Nephron (organoid): ENCODE results near the gene ZFYVE28.

Experiments
- H3K27ac Mint-ChIP-seq, 3 experiments: 2 replicates each; pipeline ENCODE4 v1.8.0; 2020; ENCODE audit warnings: mixed read lengths in 3 of 3, mild to moderate bottlenecking in 2 of 3, moderate library complexity in 1 of 3
- H3K27me3 Mint-ChIP-seq: 2 replicates; pipeline ENCODE4 v1.8.0; 2021; ENCODE audit warnings: low read depth, mild to moderate bottlenecking, moderate library complexity, mixed read lengths
- H3K36me3 Mint-ChIP-seq: 2 replicates; pipeline ENCODE4 v1.8.0; 2020; ENCODE audit warnings: low read depth, mixed read lengths
- H3K4me1 Mint-ChIP-seq: 2 replicates; pipeline ENCODE4 v1.8.0; 2020; ENCODE audit warnings: mixed read lengths
- H3K4me3 Mint-ChIP-seq, 3 experiments: 2 replicates each; pipeline ENCODE4 v1.8.0; 2020; ENCODE audit warnings: mild to moderate bottlenecking in 3 of 3, mixed read lengths in 3 of 3, moderate library complexity in 2 of 3
- H3K9me3 Mint-ChIP-seq: 2 replicates; pipeline ENCODE4 v1.8.0; 2020; ENCODE audit warnings: mixed read lengths
- CTCF ChIP-seq, 3 experiments: fragments of 200-600 bp; sonication (generic); IDR thresholded peaks; one replicate each; pipeline ENCODE4 v1.5.0; 2021; ENCODE audit warnings: antibody characterized with exemption in 3 of 3; ENCODE audit not compliant: unreplicated experiment in 3 of 3

ZFYVE28 gene

GRCh38 chr4:2352171-2352570, 66.3 kb downstream of the ZFYVE28 start:
- Mint-ChIP-seq H3K9me3 (peaks cover 2% of the 10 kb centered on the region), H3K27me3 (peaks cover 7% of the 10 kb centered on the region), H3K4me3 (no peak overlapping the region), H3K4me1 (peaks cover 5% of the 10 kb centered on the region), H3K27ac (no peak overlapping the region), H3K36me3 (no peaks in the 10 kb centered on the region)
- TF ChIP-seq CTCF (IDR thresholded peaks at IDR 0.05; ENCODE audit: unreplicated experiment in 3 of 3), result no peak

DNA sequence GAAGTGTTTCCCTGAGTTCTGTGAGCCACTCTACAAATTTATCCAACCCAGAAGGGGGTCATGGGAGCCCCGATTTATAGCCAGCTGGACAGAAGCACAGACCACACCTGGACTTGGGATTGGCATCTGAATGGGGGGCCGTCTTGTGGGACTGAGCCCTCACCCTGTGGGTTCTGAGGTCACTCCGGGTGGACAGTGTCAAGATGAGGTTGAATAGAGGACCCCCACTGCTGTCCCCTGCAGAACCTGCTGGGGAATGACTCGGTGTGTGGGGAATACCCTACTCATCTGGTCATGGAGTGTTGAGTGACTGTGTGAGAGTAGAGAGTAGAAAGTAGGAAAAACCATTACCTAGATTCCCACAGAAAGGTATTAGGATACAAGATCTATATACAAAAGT, 67.5 kb downstream of the ZFYVE28 start:
- Mint-ChIP-seq H3K4me1 (peaks cover 5% of the 10 kb centered on the region), H3K36me3 (no peaks in the 10 kb centered on the region), H3K4me3 (no peak overlapping the region), H3K9me3 (peaks cover 5% of the 10 kb centered on the region), H3K27me3 (peaks cover 4% of the 10 kb centered on the region), H3K27ac (no peak overlapping the region)
- TF ChIP-seq CTCF (IDR thresholded peaks at IDR 0.05; ENCODE audit: unreplicated experiment in 3 of 3), result no peak

DNA sequence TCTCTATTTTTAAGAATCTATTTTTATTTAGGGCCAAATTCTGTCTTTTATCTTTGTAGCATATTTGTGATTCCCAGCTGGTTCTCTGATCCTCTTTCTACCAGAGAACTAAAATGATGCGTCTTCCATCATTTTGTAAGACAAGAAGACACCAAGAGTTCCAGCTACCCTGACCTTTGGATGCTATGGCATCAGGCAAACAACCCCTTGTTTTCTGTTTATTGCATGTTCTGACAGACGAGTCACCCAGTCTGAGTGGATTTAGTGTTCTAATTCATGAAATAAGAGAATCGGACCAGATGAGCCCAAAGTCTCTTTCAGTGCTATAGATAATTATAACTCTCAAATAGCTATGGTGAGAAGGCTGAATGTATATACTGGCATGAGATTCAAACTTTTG, 69.7 kb downstream of the ZFYVE28 start:
- Mint-ChIP-seq H3K27me3 (peaks cover 4% of the 10 kb centered on the region), H3K27ac (no peak overlapping the region), H3K4me1 (peaks cover 5% of the 10 kb centered on the region), H3K9me3 (peaks cover 11% of the 10 kb centered on the region), H3K4me3 (no peak overlapping the region), H3K36me3 (no peaks in the 10 kb centered on the region)
- no peak for TF ChIP-seq CTCF (IDR thresholded peaks at IDR 0.05; ENCODE audit: unreplicated experiment in 3 of 3)

- Mint-ChIP-seq H3K27ac (no peak overlapping the region), H3K36me3 (no peaks in the 10 kb centered on the region), H3K4me3 (no peak overlapping the region), H3K4me1 (no peaks in the 10 kb centered on the region), H3K27me3 (no peaks in the 10 kb centered on the region), H3K9me3 (peaks cover 11% of the 10 kb centered on the region)
- no peak for TF ChIP-seq CTCF (IDR thresholded peaks at IDR 0.05; ENCODE audit: unreplicated experiment in 3 of 3)
Measured at GRCh38 chr4:2347190-2347589, 71.3 kb downstream of the ZFYVE28 start.

GRCh38 chr4:2343476-2343875, 75.0 kb downstream of the ZFYVE28 start:
- Mint-ChIP-seq H3K36me3 (no peaks in the 10 kb centered on the region), H3K27ac (no peak overlapping the region), H3K9me3 (peaks cover 11% of the 10 kb centered on the region), H3K4me3 (no peak overlapping the region), H3K27me3 (no peaks in the 10 kb centered on the region), H3K4me1 (no peaks in the 10 kb centered on the region)
- no peak for TF ChIP-seq CTCF (IDR thresholded peaks at IDR 0.05; ENCODE audit: unreplicated experiment in 3 of 3)

DNA sequence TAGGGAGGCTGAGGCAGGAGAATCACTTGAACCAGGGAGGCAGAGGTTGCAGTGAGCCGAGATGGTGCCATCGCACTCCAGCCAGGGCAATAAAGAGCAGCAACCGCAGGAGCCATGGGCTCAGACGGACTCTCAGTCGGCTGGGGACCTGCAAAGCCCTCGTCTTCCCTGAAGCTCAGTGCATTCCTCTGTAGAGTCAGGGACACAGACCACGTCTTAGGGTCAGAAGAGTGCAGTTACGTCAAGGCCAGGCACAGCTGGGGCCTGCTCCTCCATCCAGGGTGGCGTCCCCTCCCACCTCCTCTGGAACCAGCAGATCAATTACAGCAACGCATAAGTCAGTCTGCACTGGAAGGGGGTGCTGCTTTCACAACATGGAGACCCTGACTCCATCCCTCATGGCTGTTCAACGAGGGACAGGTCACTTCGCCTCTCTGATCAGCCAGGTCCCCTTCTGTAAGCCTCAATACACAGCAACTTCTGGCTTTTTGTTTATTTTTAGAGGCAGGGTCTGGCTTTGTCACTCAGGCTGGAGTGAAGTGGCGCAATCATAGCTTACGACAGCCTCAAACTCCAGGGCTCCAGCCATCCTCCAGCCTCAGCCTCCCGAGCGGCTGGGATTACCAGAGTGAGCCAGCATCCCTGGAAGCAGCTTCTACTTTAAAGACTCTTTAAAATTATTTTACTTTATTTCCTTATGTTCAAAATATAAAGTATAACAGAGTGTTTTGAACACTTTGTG, 76.4 kb downstream of the ZFYVE28 start:
- Mint-ChIP-seq H3K4me3 (no peak overlapping the region), H3K27ac (no peak overlapping the region), H3K27me3 (peaks cover 4% of the 10 kb centered on the region), H3K36me3 (no peaks in the 10 kb centered on the region), H3K4me1 (no peaks in the 10 kb centered on the region), H3K9me3 (peaks cover 8% of the 10 kb centered on the region)
- TF ChIP-seq CTCF (IDR thresholded peaks at IDR 0.05; ENCODE audit: unreplicated experiment in 3 of 3), result no peak
